PFSK-1 (cell line): ENCODE data around the gene BAZ2B.

Source experiments
- FOXP2 ChIP-seq: optimal IDR thresholded peaks from 2 replicates; pipeline ENCODE3; 2011; ENCODE audit warnings: borderline replicate concordance, control low read depth, inconsistent platforms; ENCODE audit not compliant: insufficient read depth; ENCODE audit errors: extremely low read length, extremely low read depth
- POLR2AphosphoS5 ChIP-seq: IDR thresholded peaks from 2 replicates; pipeline ENCODE4 v1.6.1; 2012; ENCODE audit warnings: low read depth, mild to moderate bottlenecking, control low read depth, low read length, moderate library complexity
- SIN3A ChIP-seq: IDR thresholded peaks from 2 replicates; pipeline ENCODE4 v1.6.1; 2012; ENCODE audit warnings: mild to moderate bottlenecking, low read length, moderate library complexity, borderline replicate concordance; ENCODE audit not compliant: insufficient read depth
- TAF1 ChIP-seq: IDR thresholded peaks from 2 replicates; pipeline ENCODE4 v1.6.1; 2012; ENCODE audit warnings: low read length, control low read depth, borderline replicate concordance; ENCODE audit not compliant: insufficient read depth
- TF ChIP-seq, protein P1 (sequence below), 2 experiments: IDR thresholded peaks; 2 replicates each; pipeline versions ENCODE4 v1.6.1 to v1.8.0; 2011 to 2012; ENCODE audit warnings: low read depth in 2 of 2, low read length in 2 of 2, control low read depth in 1 of 2, inconsistent platforms in 1 of 2, mild to moderate bottlenecking in 1 of 2, moderate library complexity in 1 of 2; ENCODE audit not compliant: insufficient read depth in 1 of 2

DNA sequence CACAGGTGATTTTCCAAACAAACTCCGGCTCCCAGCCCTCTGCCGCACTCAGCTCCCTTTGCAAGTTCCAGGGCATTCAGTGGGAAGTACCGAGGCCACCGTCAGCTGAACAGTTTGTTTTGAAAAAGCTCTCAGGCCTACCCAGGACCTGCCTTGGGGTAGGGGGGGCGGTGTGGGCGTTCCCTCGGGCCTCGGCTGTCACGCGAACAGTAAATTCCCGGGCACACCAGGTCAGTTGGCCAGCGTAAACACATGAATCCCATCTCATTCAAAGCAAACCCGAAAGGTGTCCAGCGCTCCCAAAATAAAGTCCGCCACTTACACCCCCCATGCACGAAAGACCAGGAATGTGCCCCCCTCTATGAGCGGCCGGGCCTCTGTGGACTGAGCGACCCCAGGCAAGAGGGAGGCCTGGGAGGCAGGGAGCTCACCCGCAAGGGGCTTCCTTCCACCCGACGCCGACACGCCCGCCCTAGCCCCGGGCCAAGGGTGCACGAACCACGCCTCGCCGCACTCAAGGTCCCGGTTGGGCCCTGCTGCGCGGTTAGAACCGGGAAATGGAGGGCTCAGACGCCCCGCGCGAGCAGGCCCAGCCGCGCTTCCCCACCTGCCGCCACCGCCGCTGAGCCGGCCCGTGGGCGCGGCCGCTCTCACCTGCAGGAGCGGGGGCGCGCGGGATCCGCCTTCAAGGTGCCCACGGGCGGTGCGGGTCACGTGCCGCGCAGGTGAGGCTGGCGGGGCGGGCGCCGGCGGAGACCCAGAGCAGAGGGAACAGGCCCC lies 330.2 kb downstream of the BAZ2B start, which contains the start of gene WDSUB1:
- TF ChIP-seq SIN3A (peak; percentile 37; the same call in 1 of the 2 replicates), POLR2AphosphoS5 (no peak), TAF1 (no peak), FOXP2 (peak; percentile 25)
- TF ChIP-seq, protein P1, sequence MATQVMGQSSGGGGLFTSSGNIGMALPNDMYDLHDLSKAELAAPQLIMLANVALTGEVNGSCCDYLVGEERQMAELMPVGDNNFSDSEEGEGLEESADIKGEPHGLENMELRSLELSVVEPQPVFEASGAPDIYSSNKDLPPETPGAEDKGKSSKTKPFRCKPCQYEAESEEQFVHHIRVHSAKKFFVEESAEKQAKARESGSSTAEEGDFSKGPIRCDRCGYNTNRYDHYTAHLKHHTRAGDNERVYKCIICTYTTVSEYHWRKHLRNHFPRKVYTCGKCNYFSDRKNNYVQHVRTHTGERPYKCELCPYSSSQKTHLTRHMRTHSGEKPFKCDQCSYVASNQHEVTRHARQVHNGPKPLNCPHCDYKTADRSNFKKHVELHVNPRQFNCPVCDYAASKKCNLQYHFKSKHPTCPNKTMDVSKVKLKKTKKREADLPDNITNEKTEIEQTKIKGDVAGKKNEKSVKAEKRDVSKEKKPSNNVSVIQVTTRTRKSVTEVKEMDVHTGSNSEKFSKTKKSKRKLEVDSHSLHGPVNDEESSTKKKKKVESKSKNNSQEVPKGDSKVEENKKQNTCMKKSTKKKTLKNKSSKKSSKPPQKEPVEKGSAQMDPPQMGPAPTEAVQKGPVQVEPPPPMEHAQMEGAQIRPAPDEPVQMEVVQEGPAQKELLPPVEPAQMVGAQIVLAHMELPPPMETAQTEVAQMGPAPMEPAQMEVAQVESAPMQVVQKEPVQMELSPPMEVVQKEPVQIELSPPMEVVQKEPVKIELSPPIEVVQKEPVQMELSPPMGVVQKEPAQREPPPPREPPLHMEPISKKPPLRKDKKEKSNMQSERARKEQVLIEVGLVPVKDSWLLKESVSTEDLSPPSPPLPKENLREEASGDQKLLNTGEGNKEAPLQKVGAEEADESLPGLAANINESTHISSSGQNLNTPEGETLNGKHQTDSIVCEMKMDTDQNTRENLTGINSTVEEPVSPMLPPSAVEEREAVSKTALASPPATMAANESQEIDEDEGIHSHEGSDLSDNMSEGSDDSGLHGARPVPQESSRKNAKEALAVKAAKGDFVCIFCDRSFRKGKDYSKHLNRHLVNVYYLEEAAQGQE (IDR thresholded peaks at IDR 0.05; ENCODE audit: insufficient read depth in 1 of 2, low read depth in 2 of 2, low read length in 2 of 2) = no peak
